ENCODE results near the gene PAX8. TPM values are rescaled to one million over a fixed set of nuclear protein-coding genes. Genes with fewer than 3 reads are reported as not detected.

Gene PAX8
- total and polyA plus RNA-seq, 2 of the 13 experiments (the other 11 are each of a cell fraction or from before 2014, with no cell fraction given): 1.5 to 8.8 TPM

- TF ChIP-seq ZEB1 (IDR thresholded peaks at IDR 0.05; ENCODE audit: insufficient replicate concordance, low read depth): no peak
- TF ChIP-seq SNAPC4 (CRISPR knock-in tag; IDR thresholded peaks at IDR 0.05): no peak
- no peak for TF ChIP-seq KDM5B (CRISPR knock-in tag; IDR thresholded peaks at IDR 0.05; ENCODE audit: borderline replicate concordance)
- no peak for TF ChIP-seq HNF1B (CRISPR knock-in tag; IDR thresholded peaks at IDR 0.05)
- TF ChIP-seq MEIS2 (CRISPR knock-in tag; IDR thresholded peaks at IDR 0.05): no peak
- TF ChIP-seq ZNF207 (IDR thresholded peaks at IDR 0.05; ENCODE audit: borderline replicate concordance): no peak
- TF ChIP-seq MIXL1 (CRISPR knock-in tag; IDR thresholded peaks at IDR 0.05): no peak
- no peak for TF ChIP-seq ZBTB7B (CRISPR knock-in tag; IDR thresholded peaks at IDR 0.05)
- peak; percentile 64; the same call in 1 of the 2 replicates for TF ChIP-seq SIX1 (CRISPR knock-in tag; IDR thresholded peaks at IDR 0.05; ENCODE audit: borderline replicate concordance)
- TF ChIP-seq HOXA9 (CRISPR knock-in tag; IDR thresholded peaks at IDR 0.05; ENCODE audit: borderline replicate concordance): no peak
- peak; percentile 37; the same call in 1 of the 2 replicates for TF ChIP-seq FOSL2 (CRISPR knock-in tag; IDR thresholded peaks at IDR 0.05)
- no peak for TF ChIP-seq ZKSCAN1 (IDR thresholded peaks at IDR 0.05; ENCODE audit: low read length)
- TF ChIP-seq EP300 (IDR thresholded peaks at IDR 0.05; ENCODE audit: low read depth in 2 of 2, low read length in 2 of 2): peak in 1 of 2 experiments; percentile 53; a peak in 1 of 4 replicates
- no peak; the same call in 1 of the 2 replicates for TF ChIP-seq EP300 (CRISPR knock-in tag; IDR thresholded peaks at IDR 0.05; ENCODE audit: borderline replicate concordance)
- no peak for TF ChIP-seq ZNF570 (CRISPR knock-in tag; IDR thresholded peaks at IDR 0.05; ENCODE audit: borderline replicate concordance)
- TF ChIP-seq PAXIP1 (CRISPR knock-in tag; conservative IDR thresholded peaks at IDR 0.05): peak; percentile 79
- TF ChIP-seq ATF4 (CRISPR knock-in tag; IDR thresholded peaks at IDR 0.05): peak in 1 of 2 experiments; percentile 51; a peak in 1 of 4 replicates
- peak; percentile 78 for TF ChIP-seq GATAD2A (CRISPR knock-in tag; IDR thresholded peaks at IDR 0.05)
- 0 out of 2 replicates have a peak, but pooled peaks have one; percentile 40 for TF ChIP-seq TCF7 (IDR thresholded peaks at IDR 0.05; ENCODE audit: low read depth)
- TF ChIP-seq AGO1 (IDR thresholded peaks at IDR 0.05; ENCODE audit: low read depth, low read length, poor library complexity, severe bottlenecking): no peak
Measured at GRCh38 chr2:113166187-113166645, 112.5 kb downstream of the PAX8 start (continued).
